Keratinocyte (primary cell): ENCODE data around the gene CRYAA.

Experiments
- EZH2 ChIP-seq: IDR thresholded peaks from one replicate; pipeline ENCODE4 v1.6.1; 2012; ENCODE audit warnings: inconsistent platforms, mild to moderate bottlenecking, low read length, moderate library complexity
- TF ChIP-seq, protein P1 (sequence below), 3 experiments: IDR thresholded peaks in 1 of 3; conservative IDR thresholded peaks in 1 of 3; optimal IDR thresholded peaks in 1 of 3; 2 replicates in 2 of 3; 3 replicates in 1 of 3; pipeline versions ENCODE3 to v1.5.1; 2011; ENCODE audit warnings: low read length in 3 of 3, mild to moderate bottlenecking in 3 of 3, moderate library complexity in 2 of 3, control low read depth in 1 of 3, inconsistent platforms in 1 of 3; ENCODE audit not compliant: insufficient read depth in 2 of 3; ENCODE audit errors: extremely low read depth in 1 of 3

- TF ChIP-seq, protein P1, sequence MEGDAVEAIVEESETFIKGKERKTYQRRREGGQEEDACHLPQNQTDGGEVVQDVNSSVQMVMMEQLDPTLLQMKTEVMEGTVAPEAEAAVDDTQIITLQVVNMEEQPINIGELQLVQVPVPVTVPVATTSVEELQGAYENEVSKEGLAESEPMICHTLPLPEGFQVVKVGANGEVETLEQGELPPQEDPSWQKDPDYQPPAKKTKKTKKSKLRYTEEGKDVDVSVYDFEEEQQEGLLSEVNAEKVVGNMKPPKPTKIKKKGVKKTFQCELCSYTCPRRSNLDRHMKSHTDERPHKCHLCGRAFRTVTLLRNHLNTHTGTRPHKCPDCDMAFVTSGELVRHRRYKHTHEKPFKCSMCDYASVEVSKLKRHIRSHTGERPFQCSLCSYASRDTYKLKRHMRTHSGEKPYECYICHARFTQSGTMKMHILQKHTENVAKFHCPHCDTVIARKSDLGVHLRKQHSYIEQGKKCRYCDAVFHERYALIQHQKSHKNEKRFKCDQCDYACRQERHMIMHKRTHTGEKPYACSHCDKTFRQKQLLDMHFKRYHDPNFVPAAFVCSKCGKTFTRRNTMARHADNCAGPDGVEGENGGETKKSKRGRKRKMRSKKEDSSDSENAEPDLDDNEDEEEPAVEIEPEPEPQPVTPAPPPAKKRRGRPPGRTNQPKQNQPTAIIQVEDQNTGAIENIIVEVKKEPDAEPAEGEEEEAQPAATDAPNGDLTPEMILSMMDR (optimal IDR thresholded peaks at IDR 0.05 in 1 of 3, IDR thresholded peaks at IDR 0.05 in 1 of 3, conservative IDR thresholded peaks at IDR 0.05 in 1 of 3; ENCODE audit: extremely low read depth in 1 of 3, insufficient read depth in 2 of 3, low read length in 3 of 3): no peak
- no peak for TF ChIP-seq EZH2
Observed at GRCh38 chr21:43211072-43211759, 42.4 kb downstream of the CRYAA start.
